ENCODE results near the gene SLC35A2. TPM values are rescaled to one million over a fixed set of nuclear protein-coding genes. Genes with fewer than 3 reads are reported as not detected.

Gene SLC35A2
- total RNA-seq: 32.1 and 32.5 TPM in 2 replicates

GRCh38 chrX:48911412-48912182, at the start of gene SLC35A2:
Gene SLC35A2, minus strand, starts transcription at chrX:48911646. Its CDS starts 10 bp downstream, at chrX:48911636.

GRCh38 chrX:48957477-48957826, 46.0 kb upstream of the SLC35A2 start, which contains the start of gene OTUD5:
Gene OTUD5, minus strand, starts transcription at chrX:48957607. Its CDS starts 37 bp downstream, at chrX:48957570.

GRCh38 chrX:48918643-48919340, 7.3 kb upstream of the SLC35A2 start, which contains the start of gene PIM2:
Gene PIM2, minus strand, starts transcription at chrX:48919024. Its CDS starts 190 bp downstream, at chrX:48918834.

GRCh38 chrX:48897625-48898306, 13.7 kb downstream of the SLC35A2 start, which contains the start of the genes PQBP1 and TIMM17B:
Gene PQBP1, plus strand, starts transcription at chrX:48897930. Its CDS starts 580 bp downstream, at chrX:48898510.
Gene TIMM17B, minus strand, starts transcription at chrX:48897768. Its CDS starts 19 bp downstream, at chrX:48897749.

Other genes with a start within 250 kb of the SLC35A2 start
- gene WAS, start 227.8 kb downstream of the SLC35A2 start, total RNA-seq: not detected in 2 replicates
- gene SUV39H1, start 214.9 kb downstream of the SLC35A2 start, total RNA-seq: 3.7 and 6.9 TPM in 2 replicates
- gene GLOD5, start 149.9 kb downstream of the SLC35A2 start, total RNA-seq: not detected in 2 replicates
- not detected in 2 replicates for gene GATA1, start 125.1 kb downstream of the SLC35A2 start, total RNA-seq
- 30.3 and 33.5 TPM in 2 replicates for gene HDAC6, start 109.6 kb downstream of the SLC35A2 start, total RNA-seq
- not detected in 2 replicates for gene ERAS, start 85.1 kb downstream of the SLC35A2 start, total RNA-seq
- gene PCSK1N, start 76.0 kb downstream of the SLC35A2 start, total RNA-seq: 1.4 and 1.5 TPM in 2 replicates
- 9.6 and 22.4 TPM in 2 replicates for gene TIMM17B, start 13.9 kb downstream of the SLC35A2 start, total RNA-seq
- gene PQBP1, start 13.7 kb downstream of the SLC35A2 start, total RNA-seq: 48.1 and 55.8 TPM in 2 replicates
- 1.8 and 7.6 TPM in 2 replicates for gene PIM2, start 7.4 kb upstream of the SLC35A2 start, total RNA-seq
- 31.8 and 32.9 TPM in 2 replicates for gene OTUD5, start 46.0 kb upstream of the SLC35A2 start, total RNA-seq
- 0.81 and 1.4 TPM in 2 replicates for gene KCND1, start 60.2 kb upstream of the SLC35A2 start, total RNA-seq
- gene GRIPAP1, start 90.6 kb upstream of the SLC35A2 start, total RNA-seq: 10.4 and 19.0 TPM in 2 replicates
- 38.3 and 58.5 TPM in 2 replicates for gene TFE3, start 131.7 kb upstream of the SLC35A2 start, total RNA-seq
- gene CCDC120, start 147.4 kb upstream of the SLC35A2 start, total RNA-seq: 1.1 and 1.6 TPM in 2 replicates
- gene PRAF2, start 162.4 kb upstream of the SLC35A2 start, total RNA-seq: 24.0 and 56.5 TPM in 2 replicates
- 64.0 and 93.0 TPM in 2 replicates for gene WDR45, start 168.2 kb upstream of the SLC35A2 start, total RNA-seq
- gene GPKOW, start 212.1 kb upstream of the SLC35A2 start, total RNA-seq: 19.9 and 20.6 TPM in 2 replicates